Measurements from ENCODE around the gene FAM210B. TPM values are rescaled to one million over a fixed set of nuclear protein-coding genes. Genes with fewer than 3 reads are reported as not detected.
A peak's percentile ranks its signal among the peaks of the same experiment; 100 is the strongest.

FAM210B gene
- total and polyA plus RNA-seq, 2 of the 8 experiments (the other 6 are each of a cell fraction or from before 2014, with no cell fraction given): 9.4 to 15.0 TPM

- CTCF ChIA-PET (ENCODE audit: partially characterized antibody): no interaction called here
- DNase-seq (ENCODE audit: low read depth in 1 of 2, low spot score in 2 of 2): no peak
- no peaks in the 10 kb centered on the region for H3K9me3 ChIP-seq (ENCODE audit: insufficient read depth in 2 of 2, low read depth in 1 of 2, low read length in 1 of 2)
Observed at GRCh38 chr20:56362833-56363413, 4.1 kb downstream of the FAM210B start.

More at GRCh38 chr20:56362833-56363413, 4.1 kb downstream of the FAM210B start:
- Histone ChIP-seq H3K4ac (replicated peaks; ENCODE audit: insufficient read length, low read depth, low read length) (no peak overlapping the region), H3K4me2 (ENCODE audit: insufficient read depth in 1 of 2, low read depth in 2 of 2, low read length in 2 of 2) (no peak overlapping the region), H3K14ac (ENCODE audit: insufficient read length) (no peak overlapping the region), H3K9ac (replicated peaks in 1 of 4; ENCODE audit: extremely low read depth in 1 of 4, low read depth in 3 of 4, low read length in 3 of 4) (no peak overlapping the region), H4K8ac (ENCODE audit: extremely low read depth, insufficient read depth, low read length) (no peak overlapping the region), H4K5ac (ENCODE audit: insufficient read length, low read depth, low read length) (no peak overlapping the region), H4K91ac (replicated peaks; ENCODE audit: insufficient read length, low read length) (no peak overlapping the region), H3K36me3 (ENCODE audit: control insufficient read depth in 2 of 4, insufficient read depth in 4 of 4, low read length in 3 of 4) (no peaks in the 10 kb centered on the region), H3K23ac (ENCODE audit: insufficient read length) (no peak overlapping the region), H3K79me1 (ENCODE audit: low read depth, low read length) (no peaks in the 10 kb centered on the region), H3K4me3 (ENCODE audit: extremely low read depth in 1 of 4, insufficient read depth in 2 of 4, low read depth in 3 of 4, low read length in 4 of 4) (no peak overlapping the region), H3K79me2 (ENCODE audit: control insufficient read depth in 1 of 2, insufficient read depth in 2 of 2, low read length in 2 of 2) (no peaks in the 10 kb centered on the region), H2AK5ac (ENCODE audit: low read depth, low read length) (no peak overlapping the region), H2BK120ac (replicated peaks; ENCODE audit: low read depth, low read length) (no peak overlapping the region), H4K20me1 (replicated peaks in 1 of 2; ENCODE audit: control insufficient read depth in 1 of 2, insufficient read depth in 2 of 2, low read length in 2 of 2) (peaks cover 0 to 10% of the 10 kb centered on the region in 2 experiments), H3K23me2 (ENCODE audit: low read depth, low read length) (peaks cover 9% of the 10 kb centered on the region; the same call in 1 of the 2 replicates), H2BK5ac (ENCODE audit: low read depth, low read length) (no peak overlapping the region), H2BK20ac (ENCODE audit: low read length) (no peak overlapping the region), H2BK15ac (ENCODE audit: low read length) (no peak overlapping the region), H2BK12ac (ENCODE audit: low read depth, low read length) (no peak overlapping the region), H3K4me1 (replicated peaks in 1 of 4; ENCODE audit: control insufficient read depth in 3 of 4, insufficient read depth in 4 of 4, low read length in 3 of 4) (peaks cover 4 to 11% (median 6%) of the 10 kb centered on the region in 4 experiments), H3K56ac (replicated peaks; ENCODE audit: insufficient read length, low read depth, low read length) (no peak overlapping the region), H3K27ac (ENCODE audit: low read depth, low read length) (no peak overlapping the region), H2AFZ (ENCODE audit: low read length) (no peak overlapping the region), H3K18ac (ENCODE audit: extremely low read depth, low read length) (no peak overlapping the region), H3K27me3 (replicated peaks in 1 of 4; ENCODE audit: control insufficient read depth in 3 of 4, extremely low read depth in 1 of 4, insufficient read depth in 3 of 4, low read length in 3 of 4) (peaks cover 0 to 11% (median 8%) of the 10 kb centered on the region in 4 experiments; a peak in 4 of 7 replicates)
- POLR2A ChIA-PET (ENCODE audit: partially characterized antibody): no interaction called here
- no peak for FAIRE-seq
- TF ChIP-seq GABPA (IDR thresholded peaks at IDR 0.05; ENCODE audit: borderline replicate concordance, insufficient read depth, low read length): no peak
- TF ChIP-seq MAX (IDR thresholded peaks at IDR 0.05): 0 out of 2 replicates have a peak, but pooled peaks have one; percentile 13
- WGBS, 2 experiments (ENCODE audit: extremely low coverage in 1 of 2, insufficient coverage in 1 of 2, insufficient read length in 1 of 2, insufficient replicate concordance in 2 of 2, low coverage in 1 of 2, low lambda C conversion rate in 2 of 2, missing lambda C conversion rate in 1 of 2): 83% methylated on average over 8 of the region's 8 CpGs; no CpG with 5 or more reads in 1 of the 2 experiments

Data from H1 (cell line).